Progenitor cell of endocrine pancreas (in vitro differentiated cells): ENCODE results near the gene CYP26A1. TPM values are rescaled to one million over a fixed set of nuclear protein-coding genes. Genes with fewer than 3 reads are reported as not detected.

Source experiments
- DNase-seq: peaks from one replicate; pipeline ENCODE4 v3.0.0; 2021; ENCODE audit warnings: low spot score; ENCODE audit not compliant: unreplicated experiment
- H3K27ac Mint-ChIP-seq: 2 replicates; pipeline ENCODE4 v1.8.0; 2021; ENCODE audit warnings: mild to moderate bottlenecking, moderate library complexity, mixed read lengths
- H3K27me3 Mint-ChIP-seq: 2 replicates; pipeline ENCODE4 v1.8.0; 2021; ENCODE audit warnings: mixed read lengths
- H3K36me3 Mint-ChIP-seq: 2 replicates; pipeline ENCODE4 v1.8.0; 2022; ENCODE audit warnings: mixed read lengths; ENCODE audit not compliant: insufficient read depth
- H3K4me1 Mint-ChIP-seq: 2 replicates; pipeline ENCODE4 v1.8.0; 2021; ENCODE audit warnings: low read depth, mixed read lengths
- H3K4me3 Mint-ChIP-seq: 2 replicates; pipeline ENCODE4 v1.8.0; 2021; ENCODE audit warnings: low read depth, mild to moderate bottlenecking, moderate library complexity, mixed read lengths
- H3K9me3 Mint-ChIP-seq: 2 replicates; pipeline ENCODE4 v1.8.0; 2021; ENCODE audit warnings: low read depth, mixed read lengths
- CTCF ChIP-seq: fragments of 200-600 bp; sonication (generic); IDR thresholded peaks from one replicate; pipeline ENCODE4 v1.5.0; 2021; ENCODE audit warnings: antibody characterized with exemption, mild to moderate bottlenecking; ENCODE audit not compliant: unreplicated experiment
- total RNA-seq: library from RNA; stranded (reverse); gene quantifications from 2 replicates; pipeline ENCODE4 v1.2.1, GENCODE V29; 2021

The CYP26A1 gene
- total RNA-seq, 1 donor from 2014 or later = 1.8 TPM

GRCh38 chr10:93068411-93069244, 5.1 kb upstream of the CYP26A1 start:
- no peak for TF ChIP-seq CTCF
- peaks cover 83% of the 10 kb centered on the region for H3K27me3 Mint-ChIP-seq
- peaks cover 3% of the 10 kb centered on the region for H3K36me3 Mint-ChIP-seq
- peaks cover 22% of the 10 kb centered on the region for H3K4me1 Mint-ChIP-seq
- H3K27ac Mint-ChIP-seq = no peak overlapping the region
- H3K9me3 Mint-ChIP-seq = no peaks in the 10 kb centered on the region
- no peak for DNase-seq
- peak overlapping the region; percentile 59 for H3K4me3 Mint-ChIP-seq

- Mint-ChIP-seq H3K4me1 (peaks cover 23% of the 10 kb centered on the region), H3K27ac (no peak overlapping the region), H3K4me3 (peak overlapping the region; percentile 26), H3K27me3 (peaks cover 79% of the 10 kb centered on the region), H3K9me3 (no peaks in the 10 kb centered on the region), H3K36me3 (peaks cover 2% of the 10 kb centered on the region)
- TF ChIP-seq CTCF = no peak
- DNase-seq = no peak
Measured at GRCh38 chr10:93069245-93069561, 4.5 kb upstream of the CYP26A1 start.

- H3K27me3 Mint-ChIP-seq = peaks cover 79% of the 10 kb centered on the region
- DNase-seq = no peak
- no peaks in the 10 kb centered on the region for H3K9me3 Mint-ChIP-seq
- peak overlapping the region; percentile 57 for H3K4me3 Mint-ChIP-seq
- TF ChIP-seq CTCF = no peak
- peaks cover 26% of the 10 kb centered on the region for H3K4me1 Mint-ChIP-seq
- peak overlapping the region; percentile 4 for H3K27ac Mint-ChIP-seq
- H3K36me3 Mint-ChIP-seq = no peaks in the 10 kb centered on the region
Measured at GRCh38 chr10:93070378-93071176, 3.1 kb upstream of the CYP26A1 start.

GRCh38 chr10:93071177-93071472, 2.6 kb upstream of the CYP26A1 start:
- no peaks in the 10 kb centered on the region for H3K36me3 Mint-ChIP-seq
- no peak for TF ChIP-seq CTCF
- H3K4me3 Mint-ChIP-seq = peak overlapping the region; percentile 57
- no peak for DNase-seq
- H3K27me3 Mint-ChIP-seq = peaks cover 81% of the 10 kb centered on the region
- peaks cover 26% of the 10 kb centered on the region for H3K4me1 Mint-ChIP-seq
- H3K9me3 Mint-ChIP-seq = no peaks in the 10 kb centered on the region
- H3K27ac Mint-ChIP-seq = peak overlapping the region; percentile 4

GRCh38 chr10:93071674-93072224, 1.9 kb upstream of the CYP26A1 start:
- Mint-ChIP-seq H3K4me1 (peaks cover 26% of the 10 kb centered on the region), H3K4me3 (peak overlapping the region; percentile 79), H3K27me3 (peaks cover 80% of the 10 kb centered on the region), H3K36me3 (no peaks in the 10 kb centered on the region), H3K27ac (peak overlapping the region; percentile 51), H3K9me3 (no peaks in the 10 kb centered on the region)
- DNase-seq = peak; percentile 69
- TF ChIP-seq CTCF = peak; percentile 26
